DND-41 (cell line): ENCODE results near the gene CYB561A3.
A peak's percentile ranks its signal among the peaks of the same experiment; 100 is the strongest.

Experiments used
- ATAC-seq: fragments of 200-7000 bp; cut with Tn5 transposase; 3 replicates; pipeline ENCODE4 v1.9.1; 2021; ENCODE audit warnings: low read depth; ENCODE audit not compliant: insufficient read depth
- DNase-seq: peaks from one replicate; pipeline ENCODE4 v3.0.0-alpha.2; 2020
- H2AFZ ChIP-seq: 2 replicates; pipeline ENCODE4 v1.6.0; 2012; ENCODE audit warnings: low read depth, low read length
- H3K27ac ChIP-seq: 2 replicates; pipeline ENCODE4 v1.5.1; 2012; ENCODE audit warnings: low read length, inconsistent platforms
- H3K27me3 ChIP-seq: fragments of 200-600 bp; sonication (generic); 2 replicates; pipeline ENCODE4 v1.6.0; 2012; ENCODE audit warnings: low read length, mild to moderate bottlenecking, inconsistent platforms; ENCODE audit not compliant: insufficient read depth, poor library complexity
- H3K36me3 ChIP-seq: 2 replicates; pipeline ENCODE4 v1.5.1; 2012; ENCODE audit warnings: low read length, inconsistent platforms; ENCODE audit not compliant: insufficient read depth
- H3K4me1 ChIP-seq: 2 replicates; pipeline ENCODE4 v1.5.1; 2012; ENCODE audit warnings: mild to moderate bottlenecking, low read length; ENCODE audit not compliant: insufficient read depth
- H3K4me2 ChIP-seq: 2 replicates; pipeline ENCODE4 v1.6.0; 2012; ENCODE audit warnings: mild to moderate bottlenecking, moderate library complexity, low read length, inconsistent platforms; ENCODE audit not compliant: insufficient read depth
- H3K4me3 ChIP-seq, 2 experiments: fragments of 200-600 bp in 1 of 2; shearing (Covaris generic) in 1 of 2; 2 replicates each; pipeline ENCODE4 v1.5.1; 2012 to 2016; ENCODE audit warnings: inconsistent platforms in 2 of 2, low read length in 2 of 2, mild to moderate bottlenecking in 2 of 2, low read depth in 1 of 2, moderate library complexity in 1 of 2
- H3K79me2 ChIP-seq: 2 replicates; pipeline ENCODE4 v1.6.0; 2012; ENCODE audit warnings: low read length, inconsistent platforms; ENCODE audit not compliant: insufficient read depth
- H3K9ac ChIP-seq: 2 replicates; pipeline ENCODE4 v1.6.0; 2012; ENCODE audit warnings: low read depth, mild to moderate bottlenecking, inconsistent platforms, low read length, moderate library complexity
- H3K9me3 ChIP-seq: 2 replicates; pipeline ENCODE4 v1.5.1; 2012; ENCODE audit warnings: low read length, moderate library complexity, mild to moderate bottlenecking, inconsistent platforms; ENCODE audit not compliant: insufficient read depth, severe bottlenecking
- H4K20me1 ChIP-seq: 2 replicates; pipeline ENCODE4 v1.6.0; 2012; ENCODE audit warnings: low read length; ENCODE audit not compliant: insufficient read depth
- CTCF ChIP-seq: IDR thresholded peaks from 2 replicates; pipeline ENCODE4 v1.5.1; 2012; ENCODE audit warnings: borderline replicate concordance, low read length, moderate library complexity, mild to moderate bottlenecking; ENCODE audit not compliant: poor library complexity, severe bottlenecking; ENCODE audit errors: extremely low read depth
- EZH2 ChIP-seq: IDR thresholded peaks from 3 replicates; pipeline ENCODE4 v1.6.1; 2012; ENCODE audit warnings: borderline replicate concordance, low read depth, mild to moderate bottlenecking, moderate library complexity, low read length, inconsistent platforms; ENCODE audit not compliant: severe bottlenecking

The CYB561A3 gene

GRCh38 chr11:61331651-61332050, 30.0 kb downstream of the CYB561A3 start:
- H4K20me1 ChIP-seq: peaks cover 33% of the 10 kb centered on the region; the same call in 1 of the 2 replicates
- H3K27me3 ChIP-seq: no peaks in the 10 kb centered on the region
- peak overlapping the region; percentile 86 for H3K4me2 ChIP-seq
- ATAC-seq (no peak), DNase-seq (no peak)
- no peaks in the 10 kb centered on the region for H3K9me3 ChIP-seq
- no peak overlapping the region for H2AFZ ChIP-seq
- TF ChIP-seq EZH2: no peak
- H3K9ac ChIP-seq: peak overlapping the region; percentile 98
- peaks cover 35% of the 10 kb centered on the region for H3K36me3 ChIP-seq
- peaks cover 70% of the 10 kb centered on the region for H3K79me2 ChIP-seq
- H3K4me1 ChIP-seq: peaks cover 61% of the 10 kb centered on the region
- H3K4me3 ChIP-seq: peak overlapping the region; percentile 64 to 97; a peak in 3 of 4 replicates
- peak overlapping the region; percentile 89 for H3K27ac ChIP-seq

GRCh38 chr11:61329871-61330270, 31.8 kb downstream of the CYB561A3 start:
- H3K9me3 ChIP-seq: no peaks in the 10 kb centered on the region
- H3K4me3 ChIP-seq: no peak overlapping the region
- H3K27me3 ChIP-seq: no peaks in the 10 kb centered on the region
- no peak for TF ChIP-seq CTCF
- TF ChIP-seq EZH2: no peak
- no peak overlapping the region for H3K27ac ChIP-seq
- peaks cover 34% of the 10 kb centered on the region; the same call in 1 of the 2 replicates for H4K20me1 ChIP-seq
- H3K79me2 ChIP-seq: peaks cover 84% of the 10 kb centered on the region
- no peak overlapping the region for H2AFZ ChIP-seq
- H3K9ac ChIP-seq: no peak overlapping the region
- H3K4me2 ChIP-seq: peak overlapping the region; percentile 14; the same call in 1 of the 2 replicates
- DNase-seq (no peak), ATAC-seq (no peak)
- peaks cover 52% of the 10 kb centered on the region for H3K36me3 ChIP-seq
- H3K4me1 ChIP-seq: peaks cover 45% of the 10 kb centered on the region

- Histone ChIP-seq H2AFZ (no peak overlapping the region), H3K4me3 (no peak overlapping the region), H3K4me1 (peaks cover 30% of the 10 kb centered on the region), H3K27ac (no peak overlapping the region), H3K27me3 (no peaks in the 10 kb centered on the region), H4K20me1 (peaks cover 34% of the 10 kb centered on the region; the same call in 1 of the 2 replicates), H3K36me3 (peaks cover 66% of the 10 kb centered on the region), H3K79me2 (peaks cover 79% of the 10 kb centered on the region), H3K9me3 (no peaks in the 10 kb centered on the region), H3K4me2 (no peak overlapping the region), H3K9ac (no peak overlapping the region)
- ATAC-seq: no peak
- no peak for DNase-seq
- TF ChIP-seq CTCF (no peak), EZH2 (no peak)
These were observed 33.3 kb downstream of the CYB561A3 start for GRCh38 chr11:61328351-61328750.

- no peak overlapping the region for H3K4me3 ChIP-seq
- no peaks in the 10 kb centered on the region for H3K27me3 ChIP-seq
- H3K4me1 ChIP-seq: peaks cover 29% of the 10 kb centered on the region
- ATAC-seq: no peak
- H3K79me2 ChIP-seq: peaks cover 74% of the 10 kb centered on the region
- H3K9ac ChIP-seq: no peak overlapping the region
- DNase-seq: no peak
- TF ChIP-seq CTCF (no peak), EZH2 (no peak)
- no peaks in the 10 kb centered on the region for H3K9me3 ChIP-seq
- H3K27ac ChIP-seq: no peak overlapping the region
- no peak overlapping the region for H2AFZ ChIP-seq
- peaks cover 73% of the 10 kb centered on the region for H3K36me3 ChIP-seq
- H3K4me2 ChIP-seq: no peak overlapping the region
- H4K20me1 ChIP-seq: peaks cover 34% of the 10 kb centered on the region; the same call in 1 of the 2 replicates
These were observed 34.0 kb downstream of the CYB561A3 start for GRCh38 chr11:61327669-61328071.
